GM12891 (cell line): ENCODE results near the gene USP34.

Experiments used
- POLR2A ChIP-seq: IDR thresholded peaks from 2 replicates; pipeline ENCODE4 v1.6.1; 2011; ENCODE audit warnings: low read depth, low read length, control low read depth
- POLR2AphosphoS5 ChIP-seq: IDR thresholded peaks from 2 replicates; pipeline ENCODE4 v1.6.1; 2011; ENCODE audit warnings: low read depth, low read length, control low read depth
- POU2F2 ChIP-seq: IDR thresholded peaks from 2 replicates; pipeline ENCODE4 v1.6.1; 2011; ENCODE audit warnings: low read depth, mild to moderate bottlenecking, control low read depth, low read length, moderate library complexity
- TAF1 ChIP-seq: IDR thresholded peaks from 2 replicates; pipeline ENCODE4 v1.6.1; 2011; ENCODE audit warnings: low read depth, low read length, control low read depth

- TF ChIP-seq POLR2A, result no peak
- TF ChIP-seq POU2F2, result no peak
- TF ChIP-seq POLR2AphosphoS5, result no peak
- no peak for TF ChIP-seq TAF1
Observed at GRCh38 chr2:61158356-61158955, 312.4 kb downstream of the USP34 start.
